ENCODE data around the gene HK1. TPM values are rescaled to one million over a fixed set of nuclear protein-coding genes. Genes with fewer than 3 reads are reported as not detected.

HK1 gene
- total RNA-seq, 1 donor from 2014 or later: 162 TPM

GRCh38 chr10:69366738-69367137 lies 88.4 kb downstream of the HK1 start:
- H3K27ac Mint-ChIP-seq (ENCODE audit: unreplicated experiment): no peak overlapping the region
- H3K9me3 Mint-ChIP-seq (ENCODE audit: unreplicated experiment): no peaks in the 10 kb centered on the region
- DNase-seq (ENCODE audit: low spot score): no peak
- TF ChIP-seq CTCF (IDR thresholded peaks at IDR 0.05; ENCODE audit: unreplicated experiment): no peak
- H3K4me3 Mint-ChIP-seq (ENCODE audit: unreplicated experiment): peak overlapping the region; percentile 37
- peaks cover 50% of the 10 kb centered on the region for H3K36me3 Mint-ChIP-seq (ENCODE audit: low read depth, unreplicated experiment)
- H3K27me3 Mint-ChIP-seq (ENCODE audit: unreplicated experiment): peaks cover 11% of the 10 kb centered on the region
- peaks cover 5% of the 10 kb centered on the region for H3K4me1 Mint-ChIP-seq (ENCODE audit: unreplicated experiment)

- peaks cover 5% of the 10 kb centered on the region for H3K4me1 Mint-ChIP-seq (ENCODE audit: unreplicated experiment)
- no peak for DNase-seq (ENCODE audit: low spot score)
- H3K27me3 Mint-ChIP-seq (ENCODE audit: unreplicated experiment): peaks cover 11% of the 10 kb centered on the region
- no peak for TF ChIP-seq CTCF (IDR thresholded peaks at IDR 0.05; ENCODE audit: unreplicated experiment)
- no peaks in the 10 kb centered on the region for H3K9me3 Mint-ChIP-seq (ENCODE audit: unreplicated experiment)
- peaks cover 57% of the 10 kb centered on the region for H3K36me3 Mint-ChIP-seq (ENCODE audit: low read depth, unreplicated experiment)
- H3K27ac Mint-ChIP-seq (ENCODE audit: unreplicated experiment): no peak overlapping the region
- H3K4me3 Mint-ChIP-seq (ENCODE audit: unreplicated experiment): no peak overlapping the region
Measured at GRCh38 chr10:69367469-69367868, 89.2 kb downstream of the HK1 start.

GRCh38 chr10:69372126-69372980 lies 94.1 kb downstream of the HK1 start:
- no peak overlapping the region for H3K27ac Mint-ChIP-seq (ENCODE audit: unreplicated experiment)

GRCh38 chr10:69374242-69374641 lies 95.9 kb downstream of the HK1 start:
- peaks cover 45% of the 10 kb centered on the region for H3K4me1 Mint-ChIP-seq (ENCODE audit: unreplicated experiment)
- no peak overlapping the region for H3K4me3 Mint-ChIP-seq (ENCODE audit: unreplicated experiment)
- H3K27me3 Mint-ChIP-seq (ENCODE audit: unreplicated experiment): peaks cover 18% of the 10 kb centered on the region
- no peak for TF ChIP-seq CTCF (IDR thresholded peaks at IDR 0.05; ENCODE audit: unreplicated experiment)
- peak overlapping the region; percentile 80 for H3K27ac Mint-ChIP-seq (ENCODE audit: unreplicated experiment)
- no peak for DNase-seq (ENCODE audit: low spot score)
- H3K36me3 Mint-ChIP-seq (ENCODE audit: low read depth, unreplicated experiment): peaks cover 59% of the 10 kb centered on the region
- H3K9me3 Mint-ChIP-seq (ENCODE audit: unreplicated experiment): no peaks in the 10 kb centered on the region

More at GRCh38 chr10:69372126-69372980, 94.1 kb downstream of the HK1 start:
- Mint-ChIP-seq H3K4me1 (ENCODE audit: unreplicated experiment) (peaks cover 29% of the 10 kb centered on the region), H3K27me3 (ENCODE audit: unreplicated experiment) (peaks cover 14% of the 10 kb centered on the region), H3K36me3 (ENCODE audit: low read depth, unreplicated experiment) (peaks cover 61% of the 10 kb centered on the region), H3K4me3 (ENCODE audit: unreplicated experiment) (no peak overlapping the region), H3K9me3 (ENCODE audit: unreplicated experiment) (no peaks in the 10 kb centered on the region)
- TF ChIP-seq CTCF (IDR thresholded peaks at IDR 0.05; ENCODE audit: unreplicated experiment): no peak
- DNase-seq (ENCODE audit: low spot score): no peak

- H3K36me3 Mint-ChIP-seq (ENCODE audit: low read depth, unreplicated experiment): peaks cover 59% of the 10 kb centered on the region
- peaks cover 45% of the 10 kb centered on the region for H3K4me1 Mint-ChIP-seq (ENCODE audit: unreplicated experiment)
- H3K27me3 Mint-ChIP-seq (ENCODE audit: unreplicated experiment): peaks cover 16% of the 10 kb centered on the region
- H3K27ac Mint-ChIP-seq (ENCODE audit: unreplicated experiment): peak overlapping the region; percentile 75
- no peak for DNase-seq (ENCODE audit: low spot score)
- H3K9me3 Mint-ChIP-seq (ENCODE audit: unreplicated experiment): no peaks in the 10 kb centered on the region
- peak overlapping the region; percentile 48 for H3K4me3 Mint-ChIP-seq (ENCODE audit: unreplicated experiment)
- TF ChIP-seq CTCF (IDR thresholded peaks at IDR 0.05; ENCODE audit: unreplicated experiment): no peak
Measured at GRCh38 chr10:69374931-69375306, 96.6 kb downstream of the HK1 start.

Data from endothelial cell (in vitro differentiated cells).